ENCODE data around the gene FAM124A. TPM values are rescaled to one million over a fixed set of nuclear protein-coding genes. Genes with fewer than 3 reads are reported as not detected.

FAM124A gene
- total RNA-seq, 6 donors from 2014 or later = 2.3 to 7.1 (median 3.8) TPM

GRCh38 chr13:51246418-51247277 lies 24.4 kb downstream of the FAM124A start:
- WGBS, 2 donors = 60 to 71% methylated on average over 9 to 17 of the region's 17 CpGs
- H3K4me3 ChIP-seq = no peak overlapping the region
- no peaks in the 10 kb centered on the region for H3K9me3 ChIP-seq
- DNase-seq = peak in 1 of 2 donors; percentile 19
- TF ChIP-seq POLR2AphosphoS5 (IDR thresholded peaks at IDR 0.05) (no peak), EP300 (IDR thresholded peaks at IDR 0.05) (no peak), POLR2A (IDR thresholded peaks at IDR 0.05) (no peak)
- TF ChIP-seq, protein P1, sequence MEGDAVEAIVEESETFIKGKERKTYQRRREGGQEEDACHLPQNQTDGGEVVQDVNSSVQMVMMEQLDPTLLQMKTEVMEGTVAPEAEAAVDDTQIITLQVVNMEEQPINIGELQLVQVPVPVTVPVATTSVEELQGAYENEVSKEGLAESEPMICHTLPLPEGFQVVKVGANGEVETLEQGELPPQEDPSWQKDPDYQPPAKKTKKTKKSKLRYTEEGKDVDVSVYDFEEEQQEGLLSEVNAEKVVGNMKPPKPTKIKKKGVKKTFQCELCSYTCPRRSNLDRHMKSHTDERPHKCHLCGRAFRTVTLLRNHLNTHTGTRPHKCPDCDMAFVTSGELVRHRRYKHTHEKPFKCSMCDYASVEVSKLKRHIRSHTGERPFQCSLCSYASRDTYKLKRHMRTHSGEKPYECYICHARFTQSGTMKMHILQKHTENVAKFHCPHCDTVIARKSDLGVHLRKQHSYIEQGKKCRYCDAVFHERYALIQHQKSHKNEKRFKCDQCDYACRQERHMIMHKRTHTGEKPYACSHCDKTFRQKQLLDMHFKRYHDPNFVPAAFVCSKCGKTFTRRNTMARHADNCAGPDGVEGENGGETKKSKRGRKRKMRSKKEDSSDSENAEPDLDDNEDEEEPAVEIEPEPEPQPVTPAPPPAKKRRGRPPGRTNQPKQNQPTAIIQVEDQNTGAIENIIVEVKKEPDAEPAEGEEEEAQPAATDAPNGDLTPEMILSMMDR (IDR thresholded peaks at IDR 0.05) = no peak
- H3K27ac ChIP-seq = no peak overlapping the region
- H3K4me1 ChIP-seq = peaks cover 0 to 9% (median 2%) of the 10 kb centered on the region in 4 donors
- no peak for ATAC-seq (ENCODE audit: low FRiP score in 2 of 2)
- peaks cover 0 to 6% (median under 1%) of the 10 kb centered on the region in 4 donors for H3K36me3 ChIP-seq
- no peaks in the 10 kb centered on the region for H3K27me3 ChIP-seq

DNA sequence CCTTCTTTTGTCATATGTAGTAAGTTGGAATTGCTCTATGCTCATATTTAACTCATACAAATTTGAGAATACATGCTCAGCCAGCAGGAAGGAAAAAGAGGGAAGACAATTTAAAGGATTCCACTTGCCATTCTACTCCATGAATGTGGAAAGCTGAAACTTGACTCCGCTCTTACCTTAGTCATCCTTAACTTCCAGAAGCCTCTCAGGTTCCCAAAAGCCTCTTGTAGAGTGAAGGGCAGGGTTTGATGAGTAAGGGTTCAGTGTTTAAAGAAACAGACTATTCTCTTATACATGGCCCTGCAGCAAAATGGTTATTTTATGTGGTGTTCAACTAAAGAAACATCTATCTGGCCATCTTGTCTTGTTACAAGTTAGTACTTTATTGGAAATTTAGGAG lies 27.1 kb downstream of the FAM124A start:
- Histone ChIP-seq H3K4me3 (no peak overlapping the region), H3K9me3 (no peaks in the 10 kb centered on the region), H3K27me3 (no peaks in the 10 kb centered on the region), H3K36me3 (peaks cover 0 to 13% (median 4%) of the 10 kb centered on the region in 4 donors), H3K4me1 (peaks cover 0 to 5% (median 4%) of the 10 kb centered on the region in 4 donors), H3K27ac (no peak overlapping the region)
- DNase-seq (no peak), ATAC-seq (ENCODE audit: low FRiP score in 2 of 2) (no peak)
- TF ChIP-seq, protein P1 (IDR thresholded peaks at IDR 0.05) = no peak
- TF ChIP-seq POLR2A (IDR thresholded peaks at IDR 0.05) = no peak
- TF ChIP-seq EP300 (IDR thresholded peaks at IDR 0.05) = no peak
- no peak for TF ChIP-seq POLR2AphosphoS5 (IDR thresholded peaks at IDR 0.05)
- WGBS, 2 donors = 96 to 100% methylated on average over 1 of the region's 1 CpG

GRCh38 chr13:51249770-51250741 lies 27.9 kb downstream of the FAM124A start:
- no peak overlapping the region for H3K4me3 ChIP-seq
- no peaks in the 10 kb centered on the region for H3K9me3 ChIP-seq
- H3K27me3 ChIP-seq = no peaks in the 10 kb centered on the region
- WGBS, 2 donors = 73 to 82% methylated on average over 4 of the region's 4 CpGs
- TF ChIP-seq, protein P1 (IDR thresholded peaks at IDR 0.05) = peak in 3 of 6 experiments; percentile 14 to 42 (median 36)
- TF ChIP-seq POLR2AphosphoS5 (IDR thresholded peaks at IDR 0.05) = no peak
- H3K4me1 ChIP-seq = peaks cover 0 to 5% (median 4%) of the 10 kb centered on the region in 4 donors
- peaks cover 0 to 12% (median 4%) of the 10 kb centered on the region in 4 donors for H3K36me3 ChIP-seq
- no peak overlapping the region for H3K27ac ChIP-seq
- DNase-seq (no peak), ATAC-seq (ENCODE audit: low FRiP score in 2 of 2) (no peak)

DNA sequence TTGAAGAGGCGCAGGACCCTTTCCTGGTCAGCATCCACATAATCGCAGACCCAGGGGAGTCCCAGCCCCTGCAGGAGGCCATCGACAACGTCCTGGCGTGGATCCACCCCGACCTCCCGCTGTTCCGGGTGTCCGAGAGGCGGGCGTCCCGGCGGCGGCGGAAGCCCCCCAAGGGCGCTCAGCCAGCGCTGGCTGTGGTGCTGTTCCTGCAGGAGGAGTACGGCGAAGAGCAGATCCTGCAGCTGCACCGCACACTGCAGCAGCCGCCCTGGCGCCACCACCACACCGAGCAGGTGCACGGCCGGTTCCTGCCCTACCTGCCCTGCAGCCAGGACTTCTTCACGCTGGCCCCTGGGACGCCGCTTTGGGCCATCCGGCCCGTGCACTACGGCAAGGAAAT lies 29.3 kb downstream of the FAM124A start:
- Histone ChIP-seq H3K27ac (no peak overlapping the region), H3K27me3 (no peaks in the 10 kb centered on the region), H3K4me1 (peaks cover 0 to 4% (median 4%) of the 10 kb centered on the region in 4 donors), H3K4me3 (no peak overlapping the region), H3K36me3 (peaks cover 0 to 13% (median 4%) of the 10 kb centered on the region in 4 donors), H3K9me3 (no peaks in the 10 kb centered on the region)
- TF ChIP-seq, protein P1 (IDR thresholded peaks at IDR 0.05) = no peak
- no peak for TF ChIP-seq POLR2AphosphoS5 (IDR thresholded peaks at IDR 0.05)
- no peak for TF ChIP-seq EP300 (IDR thresholded peaks at IDR 0.05)
- TF ChIP-seq POLR2A (IDR thresholded peaks at IDR 0.05) = no peak
- ATAC-seq (ENCODE audit: low FRiP score in 2 of 2) = no peak
- 96 to 99% methylated on average over 16 to 31 of the region's 31 CpGs for WGBS, 2 donors
- peak in 1 of 2 donors; percentile 74 for DNase-seq

Data from upper lobe of left lung (tissue), 6 donors.